Measurements from ENCODE around the gene GCH1.

Gene GCH1

DNA sequence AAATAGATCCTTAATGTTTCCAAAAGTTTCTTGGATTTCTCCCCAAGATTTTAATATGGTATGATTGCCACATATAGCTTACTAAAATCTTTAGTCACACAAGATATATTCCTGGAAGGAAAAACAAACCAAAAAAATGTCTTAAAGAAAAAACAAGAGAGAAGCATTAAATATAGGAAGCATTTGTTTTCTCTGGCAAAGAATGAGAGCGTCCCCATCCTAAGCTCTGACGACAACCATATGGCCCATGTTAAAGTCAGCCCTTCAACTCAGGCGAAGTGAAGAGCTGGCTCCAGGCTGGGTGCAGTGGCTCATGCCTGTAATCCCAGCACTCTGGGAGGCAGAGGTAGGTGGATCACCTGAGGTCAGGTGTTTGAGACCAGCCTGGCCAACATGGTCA is 35.6 kb downstream of the GCH1 start:
- TF ChIP-seq, protein P1, sequence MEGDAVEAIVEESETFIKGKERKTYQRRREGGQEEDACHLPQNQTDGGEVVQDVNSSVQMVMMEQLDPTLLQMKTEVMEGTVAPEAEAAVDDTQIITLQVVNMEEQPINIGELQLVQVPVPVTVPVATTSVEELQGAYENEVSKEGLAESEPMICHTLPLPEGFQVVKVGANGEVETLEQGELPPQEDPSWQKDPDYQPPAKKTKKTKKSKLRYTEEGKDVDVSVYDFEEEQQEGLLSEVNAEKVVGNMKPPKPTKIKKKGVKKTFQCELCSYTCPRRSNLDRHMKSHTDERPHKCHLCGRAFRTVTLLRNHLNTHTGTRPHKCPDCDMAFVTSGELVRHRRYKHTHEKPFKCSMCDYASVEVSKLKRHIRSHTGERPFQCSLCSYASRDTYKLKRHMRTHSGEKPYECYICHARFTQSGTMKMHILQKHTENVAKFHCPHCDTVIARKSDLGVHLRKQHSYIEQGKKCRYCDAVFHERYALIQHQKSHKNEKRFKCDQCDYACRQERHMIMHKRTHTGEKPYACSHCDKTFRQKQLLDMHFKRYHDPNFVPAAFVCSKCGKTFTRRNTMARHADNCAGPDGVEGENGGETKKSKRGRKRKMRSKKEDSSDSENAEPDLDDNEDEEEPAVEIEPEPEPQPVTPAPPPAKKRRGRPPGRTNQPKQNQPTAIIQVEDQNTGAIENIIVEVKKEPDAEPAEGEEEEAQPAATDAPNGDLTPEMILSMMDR (IDR thresholded peaks at IDR 0.05): no peak
- no peak overlapping the region for H3K4me3 ChIP-seq
- intact Hi-C loops (cut with DNase I; ENCODE audit: low total_unique reads): no loop called here
- no peaks in the 10 kb centered on the region for H3K27me3 ChIP-seq
- H3K36me3 ChIP-seq: no peaks in the 10 kb centered on the region
- DNase-seq: no peak
- H3K27ac ChIP-seq: no peak overlapping the region
- no peaks in the 10 kb centered on the region for H3K9me3 ChIP-seq
- peaks cover 0 to 22% (median 8%) of the 10 kb centered on the region in 4 donors for H3K4me1 ChIP-seq

DNA sequence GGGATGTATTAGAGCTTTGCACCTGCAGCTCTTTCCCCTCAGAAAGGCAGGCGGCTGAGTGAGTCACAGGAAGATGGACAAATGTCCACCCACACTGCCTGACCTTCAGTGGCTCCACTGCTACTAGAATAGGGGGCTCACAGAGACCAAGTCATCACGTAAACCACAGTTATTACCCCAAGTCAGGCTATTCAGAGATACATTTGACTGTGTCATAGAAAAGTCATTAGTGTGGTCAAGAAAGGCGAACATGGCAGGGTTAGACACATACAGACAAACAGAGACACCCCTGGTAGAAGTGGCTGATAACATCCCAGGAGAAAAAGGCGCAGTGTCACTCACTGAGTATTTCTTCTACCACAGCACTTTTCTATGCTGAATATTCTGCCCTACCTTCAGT is 36.0 kb downstream of the GCH1 start:
- Histone ChIP-seq H3K36me3 (no peaks in the 10 kb centered on the region), H3K4me1 (peaks cover 0 to 22% (median 8%) of the 10 kb centered on the region in 4 donors), H3K4me3 (no peak overlapping the region), H3K27ac (no peak overlapping the region), H3K27me3 (no peaks in the 10 kb centered on the region), H3K9me3 (no peaks in the 10 kb centered on the region)
- TF ChIP-seq, protein P1 (IDR thresholded peaks at IDR 0.05): no peak
- intact Hi-C loops (cut with DNase I; ENCODE audit: low total_unique reads): no loop called here
- no peak for DNase-seq

GRCh38 chr14:54864526-54864925 is 38.1 kb downstream of the GCH1 start:
- peaks cover 0 to 22% (median 8%) of the 10 kb centered on the region in 4 donors for H3K4me1 ChIP-seq
- no peak overlapping the region for H3K4me3 ChIP-seq
- H3K27me3 ChIP-seq: no peaks in the 10 kb centered on the region
- H3K36me3 ChIP-seq: no peaks in the 10 kb centered on the region
- no peaks in the 10 kb centered on the region for H3K9me3 ChIP-seq
- no peak for DNase-seq
- TF ChIP-seq, protein P1 (IDR thresholded peaks at IDR 0.05): no peak
- no peak overlapping the region for H3K27ac ChIP-seq
- intact Hi-C loops (cut with DNase I; ENCODE audit: low total_unique reads): no loop called here

DNA sequence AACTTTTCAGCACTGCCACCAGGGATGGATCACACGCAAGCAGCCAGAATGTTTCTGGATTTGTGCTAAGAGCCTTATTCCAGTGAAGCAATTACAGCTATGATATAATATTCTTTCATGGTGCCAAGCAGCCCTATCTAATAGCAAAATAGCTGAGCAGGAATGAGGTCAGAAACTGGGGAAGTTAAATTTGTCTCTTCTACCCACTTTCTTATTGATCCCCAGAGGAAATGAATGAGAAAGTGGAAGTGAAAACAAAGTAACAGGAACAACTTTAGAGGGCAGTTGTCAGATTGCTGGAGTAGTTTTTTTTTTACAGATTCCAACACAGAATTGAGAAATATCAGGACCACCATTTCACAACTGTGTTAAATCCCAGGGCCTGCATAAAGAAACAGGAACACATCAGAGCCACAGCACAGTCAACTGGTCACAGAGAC is 44.8 kb downstream of the GCH1 start:
- TF ChIP-seq, protein P1 (IDR thresholded peaks at IDR 0.05): no peak
- no peaks in the 10 kb centered on the region for H3K36me3 ChIP-seq
- H3K4me1 ChIP-seq: peaks cover 0 to 11% (median 0%) of the 10 kb centered on the region in 4 donors
- H3K27me3 ChIP-seq: no peaks in the 10 kb centered on the region
- H3K9me3 ChIP-seq: no peaks in the 10 kb centered on the region
- H3K4me3 ChIP-seq: no peak overlapping the region
- intact Hi-C loops (cut with DNase I; ENCODE audit: low total_unique reads): no loop called here
- H3K27ac ChIP-seq: peak overlapping the region in 1 of 2 donors; percentile 29
- no peak for DNase-seq

DNA sequence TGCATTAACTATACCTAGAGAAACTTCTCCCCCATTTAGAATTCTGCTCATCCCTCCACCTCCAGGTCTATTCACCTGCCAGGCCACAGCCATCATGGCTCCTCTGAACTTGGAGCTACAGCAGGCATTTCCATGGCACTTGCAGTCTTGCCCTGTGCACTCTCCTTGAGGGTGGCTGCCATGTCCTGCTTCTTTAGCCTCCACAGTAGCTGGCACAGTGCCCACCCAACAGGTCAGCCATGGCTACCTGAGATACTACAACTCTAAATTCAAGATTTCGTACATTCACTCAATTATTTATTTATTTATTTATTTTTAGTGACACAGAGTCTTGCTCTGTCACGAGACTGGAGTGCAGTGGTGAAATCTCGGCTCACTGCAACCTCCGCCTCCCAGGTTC is 46.5 kb downstream of the GCH1 start:
- Histone ChIP-seq H3K27ac (no peak overlapping the region), H3K36me3 (no peaks in the 10 kb centered on the region), H3K27me3 (no peaks in the 10 kb centered on the region), H3K9me3 (no peaks in the 10 kb centered on the region), H3K4me1 (peaks cover 0 to 11% (median 0%) of the 10 kb centered on the region in 4 donors), H3K4me3 (no peak overlapping the region)
- no peak for DNase-seq
- intact Hi-C loops (cut with DNase I; ENCODE audit: low total_unique reads): no loop called here
- TF ChIP-seq, protein P1 (IDR thresholded peaks at IDR 0.05): no peak

GRCh38 chr14:54854181-54854580 is 48.4 kb downstream of the GCH1 start:
- intact Hi-C loops (cut with DNase I; ENCODE audit: low total_unique reads): no loop called here
- H3K4me3 ChIP-seq: no peak overlapping the region
- peaks cover 0 to 11% (median 0%) of the 10 kb centered on the region in 4 donors for H3K4me1 ChIP-seq
- H3K36me3 ChIP-seq: no peaks in the 10 kb centered on the region
- DNase-seq: no peak
- H3K27me3 ChIP-seq: no peaks in the 10 kb centered on the region
- TF ChIP-seq, protein P1 (IDR thresholded peaks at IDR 0.05): no peak
- H3K27ac ChIP-seq: no peak overlapping the region
- H3K9me3 ChIP-seq: no peaks in the 10 kb centered on the region

Data from tibial artery (tissue), 4 donors.